SKM-1 treated with dmso at 0.1 percent for 144 hours (cell line): ENCODE results near the gene G3BP1.
A peak's percentile ranks its signal among the peaks of the same experiment; 100 is the strongest.
"Not testable (repeated sequence)": the region's sequence is repeated elsewhere in the genome, so short reads cannot be mapped to it uniquely, and the experiment has no call there.

Experiments used
- DNase-seq: peaks from one replicate; lab custom pipeline; 2025; ENCODE audit not compliant: unreplicated experiment; lab: John Stamatoyannopoulos, UW

Gene G3BP1

DNA sequence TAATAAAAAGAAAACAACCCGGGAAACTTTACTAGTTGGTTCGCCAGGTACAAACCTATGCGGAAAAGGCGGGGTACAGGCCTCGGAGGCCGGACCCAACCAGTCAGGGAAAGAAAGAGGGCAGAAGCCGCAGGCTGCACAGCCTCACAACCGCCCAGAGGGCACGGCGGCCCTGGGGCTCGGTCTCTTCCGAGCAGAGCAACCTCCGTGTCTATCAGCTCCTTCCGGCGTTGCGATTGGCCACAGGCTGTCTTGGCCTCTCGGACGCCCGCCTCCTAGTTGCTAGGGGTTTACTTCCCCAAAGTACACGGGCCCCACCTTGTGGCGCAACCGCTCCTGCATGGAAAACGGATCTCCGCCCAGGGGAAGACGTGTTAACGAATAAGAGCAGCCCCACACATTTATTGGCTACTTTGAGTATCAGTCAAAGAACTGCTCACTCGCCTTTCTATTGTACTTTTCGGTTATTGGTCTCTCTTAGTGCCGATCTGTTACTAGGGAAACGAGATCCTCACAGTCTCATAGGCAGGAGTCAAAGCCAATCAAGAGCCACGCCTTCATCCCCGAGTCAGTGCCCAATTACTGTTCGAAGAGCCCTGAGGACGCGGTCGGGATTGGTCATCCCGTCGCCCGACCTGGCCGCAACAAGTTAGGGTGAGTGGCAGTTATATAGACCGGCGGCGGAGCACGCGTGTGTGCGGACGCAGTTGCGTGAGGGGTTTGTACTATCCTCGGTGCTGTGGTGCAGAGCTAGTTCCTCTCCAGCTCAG is at the start of gene G3BP1:
Gene G3BP1, plus strand, starts transcription at position 696 of the 770 bp plus-strand sequence. CDS start 14,667 bp downstream, outside the sequence.
- peak; percentile 100 for DNase-seq

DNA sequence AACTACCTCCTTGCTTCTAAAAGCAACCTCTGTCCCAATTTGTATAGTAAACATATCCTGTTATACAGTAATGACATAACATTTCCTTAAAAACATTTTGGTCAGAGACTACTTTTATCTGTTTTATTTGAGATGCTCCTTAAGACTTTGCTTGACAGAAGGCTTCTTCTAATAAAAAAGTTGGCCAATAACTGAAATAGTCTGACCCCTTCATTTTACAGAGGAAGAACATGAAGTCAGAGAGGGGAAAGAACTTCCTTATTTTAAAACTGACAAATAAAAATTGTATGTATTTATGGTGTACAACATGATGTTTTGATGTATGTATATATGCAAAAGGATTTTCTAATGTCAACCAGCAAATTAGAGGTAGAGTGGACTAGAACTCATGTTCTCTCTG is 49.2 kb upstream of the G3BP1 start:
- DNase-seq: peak; percentile 43

DNA sequence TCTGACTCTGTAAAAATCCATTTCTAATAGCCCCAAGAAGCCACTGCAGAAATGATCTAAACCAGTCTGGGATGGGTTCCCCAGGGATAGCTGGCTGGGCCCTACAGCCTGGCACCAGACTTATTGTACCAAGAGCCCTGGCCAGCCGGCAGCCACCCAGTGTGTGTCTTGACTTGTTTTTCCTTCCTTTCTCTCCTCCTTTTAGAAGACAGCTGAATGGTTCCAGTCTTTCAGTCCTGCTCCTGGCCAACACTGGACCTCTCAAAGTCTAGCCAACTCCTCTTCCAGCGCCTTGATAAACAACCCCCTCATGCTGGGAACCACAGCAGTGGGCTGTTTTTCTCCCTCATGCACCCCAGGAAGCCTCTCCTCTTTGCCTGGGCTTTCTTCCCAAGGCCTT is 47.4 kb upstream of the G3BP1 start:
- no peak for DNase-seq

DNA sequence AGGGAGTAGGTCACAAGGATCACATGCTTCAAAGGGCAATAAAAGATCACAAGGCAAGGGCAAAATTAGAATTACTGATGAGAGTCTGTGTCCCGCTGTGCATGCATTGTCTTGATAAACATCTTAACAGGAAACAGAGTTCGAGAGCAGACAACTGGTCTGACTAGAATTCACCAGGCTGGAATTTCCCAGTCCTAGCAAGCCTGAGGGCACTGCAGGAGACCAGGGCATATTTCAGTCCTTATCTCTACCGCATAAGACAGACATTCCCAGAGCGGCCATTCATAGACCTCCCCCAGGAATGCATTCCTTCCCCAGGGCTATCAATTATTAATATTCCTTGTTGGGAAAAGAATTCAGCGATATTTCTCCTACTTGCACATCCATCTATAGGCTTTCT is 42.2 kb upstream of the G3BP1 start:
- not testable (repeated sequence) for DNase-seq

DNA sequence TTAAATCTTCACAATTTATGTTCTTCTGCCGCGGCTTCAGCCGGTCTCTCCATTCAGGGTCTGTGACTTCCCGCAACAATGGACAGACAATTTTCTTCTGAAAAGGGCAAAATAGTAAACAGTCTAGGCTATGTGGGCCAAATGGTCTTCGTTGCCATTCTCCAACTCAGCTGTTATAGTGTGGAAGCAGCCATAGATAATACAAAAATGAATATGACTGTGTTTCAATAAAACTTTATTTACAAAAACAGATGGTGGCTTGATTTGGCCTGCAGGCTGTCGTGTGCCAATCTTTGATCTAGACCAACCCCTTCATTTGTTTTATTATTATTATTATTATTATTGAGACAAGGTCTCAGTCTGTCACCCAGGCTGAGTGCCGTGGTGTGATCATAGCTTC is 41.4 kb upstream of the G3BP1 start:
- no peak for DNase-seq

DNA sequence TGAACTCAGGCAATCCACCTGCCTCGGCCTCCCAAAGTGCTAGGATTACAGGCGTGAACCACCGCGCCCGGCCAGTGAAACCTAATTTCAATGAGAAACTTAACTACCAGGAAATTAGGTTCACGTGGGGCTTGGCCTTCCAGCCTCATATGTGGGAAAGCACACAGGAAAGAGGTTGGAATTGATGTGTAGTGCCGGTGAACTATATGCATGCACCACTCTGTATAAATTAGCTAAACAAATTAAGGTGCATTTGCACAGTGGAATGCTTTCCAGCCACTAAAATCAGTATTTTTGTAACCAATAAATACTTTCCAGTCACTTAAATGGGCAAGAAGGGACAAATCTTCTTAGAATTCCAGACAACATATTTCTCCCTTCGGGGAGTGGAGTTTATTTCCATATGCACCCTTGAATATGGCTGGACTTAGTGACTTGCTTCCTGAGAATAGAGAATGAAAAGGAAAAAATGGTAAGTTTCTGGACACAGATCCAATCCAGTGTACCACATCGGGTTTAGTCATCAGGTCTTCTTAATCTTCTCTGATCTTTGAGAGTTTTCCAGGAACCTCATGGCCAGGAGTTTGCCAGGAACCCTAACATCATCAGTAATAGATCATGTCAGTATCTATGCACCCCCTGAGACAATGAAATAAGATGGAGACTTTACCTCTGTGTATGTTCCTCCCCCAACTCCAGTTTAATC is 38.2 kb upstream of the G3BP1 start:
- no peak for DNase-seq

GRCh38 chr5:151734064-151734408 is 37.7 kb upstream of the G3BP1 start:
- DNase-seq: no peak

DNA sequence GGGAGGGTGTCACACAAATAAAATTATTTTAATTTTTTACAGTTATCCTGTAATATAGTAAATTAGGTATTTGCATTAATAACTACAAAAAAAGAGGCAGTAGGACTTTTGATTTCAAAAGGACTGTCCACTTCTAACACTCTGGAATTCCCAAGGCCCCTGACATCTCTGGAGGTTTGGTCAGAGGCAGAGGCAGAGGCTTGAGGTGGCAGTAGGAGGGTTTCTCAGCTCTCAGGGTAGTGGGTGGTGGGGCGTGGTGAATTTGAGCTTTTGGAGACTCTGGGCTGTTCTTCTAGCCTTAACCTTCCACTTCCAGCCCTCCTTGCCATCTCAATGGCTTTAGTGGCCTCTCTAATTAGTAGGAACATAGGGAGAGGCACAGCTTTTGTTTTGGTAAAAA is 36.1 kb upstream of the G3BP1 start:
- DNase-seq: no peak

DNA sequence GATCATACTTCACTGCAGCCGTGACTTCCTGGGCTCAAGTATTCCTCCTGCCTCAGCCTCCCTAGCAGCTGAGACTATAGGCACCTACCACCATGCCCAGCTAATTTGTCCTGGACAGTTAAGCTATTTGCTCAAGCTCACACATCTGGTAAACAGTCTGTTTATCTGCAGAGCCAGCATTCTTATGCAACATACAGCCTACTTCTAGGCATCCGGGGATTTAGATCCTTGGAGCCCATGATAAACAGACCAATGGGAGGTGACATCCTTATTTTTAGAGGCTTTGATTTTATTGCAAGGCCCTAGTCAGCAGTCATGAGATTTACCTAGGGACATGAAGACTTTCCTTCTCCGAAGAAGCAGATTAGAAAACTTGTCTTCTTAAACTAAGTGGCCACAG is 34.3 kb upstream of the G3BP1 start:
- no peak for DNase-seq

DNA sequence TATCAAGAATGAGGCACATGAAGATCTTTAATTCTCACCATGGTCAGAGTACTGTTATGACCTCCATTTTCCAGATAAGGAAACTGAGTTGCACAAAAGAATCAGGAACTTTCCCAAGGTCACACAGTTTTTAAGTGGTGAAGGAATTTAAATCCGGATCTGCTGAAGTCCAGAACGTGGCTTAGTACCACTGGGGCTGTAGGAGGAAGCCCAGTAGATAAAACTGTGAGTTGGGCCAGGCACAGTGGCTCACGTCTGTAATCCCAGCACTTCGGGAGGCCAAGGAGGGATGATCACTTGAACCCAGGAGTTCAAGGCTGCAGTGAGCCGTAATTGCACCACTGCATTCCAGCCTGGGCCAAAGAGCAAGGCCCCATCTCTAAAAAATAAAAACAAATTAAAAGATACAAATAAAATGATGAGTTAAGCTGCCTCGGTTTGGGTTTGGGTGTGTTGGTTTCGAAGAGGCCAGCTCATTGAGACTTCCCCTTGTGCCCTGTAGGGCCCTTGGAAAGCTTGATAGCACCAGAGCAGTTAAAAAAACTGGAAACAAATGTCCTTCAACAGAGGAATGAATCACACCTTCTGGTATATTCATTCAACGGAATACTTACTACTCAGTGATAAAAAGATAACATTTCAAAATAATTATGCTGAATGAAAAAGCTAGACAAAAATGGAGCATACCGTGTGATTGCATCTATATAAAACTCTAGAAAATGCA is 33.5 kb upstream of the G3BP1 start:
- DNase-seq: no peak

GRCh38 chr5:151739395-151739794 is 32.4 kb upstream of the G3BP1 start:
- DNase-seq: no peak

- no peak for DNase-seq
Observed at GRCh38 chr5:151739939-151740335, 31.8 kb upstream of the G3BP1 start.

- DNase-seq: peak; percentile 61
Observed at GRCh38 chr5:151740336-151740942, 31.3 kb upstream of the G3BP1 start.

- DNase-seq: no peak
Observed at GRCh38 chr5:151740958-151741373, 30.8 kb upstream of the G3BP1 start.

DNA sequence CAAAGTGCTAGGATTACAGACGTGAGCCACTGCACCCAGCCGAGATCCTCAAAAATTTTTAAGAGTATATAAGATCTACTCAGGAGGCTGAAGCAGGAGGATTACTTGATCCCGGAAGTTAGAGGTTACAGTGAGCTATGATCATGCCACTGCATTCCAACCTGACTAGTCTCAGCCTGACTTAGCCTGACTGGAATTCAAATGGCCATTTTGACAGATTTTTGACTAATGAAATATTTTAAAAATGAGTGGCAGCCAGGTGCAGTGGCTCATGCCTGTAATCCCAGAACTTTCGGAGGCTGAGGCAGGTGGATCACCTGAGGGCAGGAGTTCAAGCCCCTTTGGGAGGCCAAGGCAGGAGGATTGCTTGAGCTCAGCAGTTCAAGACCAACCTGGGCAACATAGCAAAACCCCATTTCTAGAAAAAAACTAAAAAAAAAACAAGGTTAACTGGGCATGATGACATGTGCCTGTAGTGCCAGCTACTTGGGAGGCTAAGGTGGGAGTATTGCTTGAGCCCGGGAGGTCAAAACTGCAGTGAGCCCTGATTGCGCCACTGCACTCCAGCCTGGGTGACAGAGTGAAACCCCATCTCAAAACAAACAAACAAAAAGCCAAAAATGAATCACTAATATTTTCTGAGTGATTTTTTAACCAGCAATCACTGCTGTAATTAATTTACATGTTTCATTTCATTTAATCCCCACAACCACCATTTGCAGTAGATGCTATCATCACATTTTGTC is 29.9 kb upstream of the G3BP1 start:
- no peak for DNase-seq

DNA sequence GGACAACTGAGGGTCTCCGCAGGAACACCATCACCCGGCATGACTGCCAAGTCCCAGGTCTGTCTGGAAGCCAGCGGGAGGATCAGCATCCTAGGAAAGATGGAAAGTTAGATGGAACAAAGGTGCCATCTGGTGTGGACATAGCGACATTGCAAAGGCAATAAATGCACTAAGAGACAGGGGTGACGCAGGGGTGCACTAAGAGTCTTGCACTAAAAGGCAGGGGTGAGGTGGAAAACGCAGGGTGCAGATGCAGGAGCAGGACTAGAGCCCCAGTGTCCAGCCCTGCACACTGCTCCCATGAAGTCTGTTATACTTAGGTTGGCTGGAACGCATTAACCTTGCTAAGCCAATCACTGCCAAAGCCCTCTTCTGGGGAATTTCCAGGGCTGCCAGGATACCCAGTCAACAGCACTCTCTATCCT is 28.9 kb upstream of the G3BP1 start:
- DNase-seq: no peak

DNA sequence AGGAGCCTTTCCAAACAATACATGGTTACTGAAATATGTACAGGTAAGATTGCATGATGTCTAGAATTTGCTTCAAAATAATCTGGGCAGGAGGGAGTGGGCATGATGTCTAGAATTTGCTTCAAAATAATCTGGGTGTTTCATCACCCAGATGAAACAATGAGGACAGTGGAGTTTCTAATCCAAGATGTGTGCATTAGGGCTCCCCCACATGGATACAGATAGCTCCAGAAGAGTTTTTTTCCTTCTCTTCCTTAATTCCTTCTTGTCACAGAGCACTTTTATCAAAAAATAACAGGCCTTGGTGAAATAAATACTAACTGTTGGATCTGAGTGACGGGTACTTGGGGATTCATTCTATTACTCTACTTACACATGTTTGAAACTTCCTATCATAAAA is 28.2 kb upstream of the G3BP1 start:
- DNase-seq: no peak

GRCh38 chr5:151745071-151745705 is 26.6 kb upstream of the G3BP1 start:
- DNase-seq: no peak

- DNase-seq: no peak
Observed at GRCh38 chr5:151750121-151750520, 21.6 kb upstream of the G3BP1 start.

- DNase-seq: no peak
Observed at GRCh38 chr5:151751091-151751490, 20.7 kb upstream of the G3BP1 start.
